H9 (cell line): ENCODE results near the gene BRWD1. TPM values are rescaled to one million over a fixed set of nuclear protein-coding genes. Genes with fewer than 3 reads are reported as not detected.
A peak's percentile ranks its signal among the peaks of the same experiment; 100 is the strongest.

Experiments used
- DNase-seq: peaks from one replicate; pipeline ENCODE4 v3.0.0-alpha.2; 2017
- H2AFZ ChIP-seq: one replicate; pipeline ENCODE4 v1.6.1; 2013; ENCODE audit warnings: mild to moderate bottlenecking, low read length, control low read depth, moderate library complexity
- H2AK5ac ChIP-seq: 2 replicates; pipeline ENCODE4 v1.6.1; 2013; ENCODE audit warnings: low read length, control low read depth, mixed read lengths; ENCODE audit not compliant: insufficient read length
- H2BK120ac ChIP-seq: one replicate; pipeline ENCODE4 v1.6.1; 2013; ENCODE audit warnings: low read depth, mild to moderate bottlenecking, low read length, control low read depth, inconsistent platforms; ENCODE audit not compliant: poor library complexity, severe bottlenecking
- H2BK12ac ChIP-seq: 2 replicates; pipeline ENCODE4 v1.6.1; 2013; ENCODE audit warnings: low read length, control low read depth, mixed read lengths, low read depth; ENCODE audit not compliant: insufficient read length
- H2BK15ac ChIP-seq: 2 replicates; pipeline ENCODE4 v1.6.1; 2013; ENCODE audit warnings: low read depth, low read length, control low read depth
- H2BK20ac ChIP-seq: one replicate; pipeline ENCODE4 v1.6.1; 2013; ENCODE audit warnings: low read depth, mild to moderate bottlenecking, low read length, control low read depth, inconsistent platforms; ENCODE audit not compliant: poor library complexity, severe bottlenecking
- H2BK5ac ChIP-seq: 2 replicates; pipeline ENCODE4 v1.6.1; 2013; ENCODE audit warnings: low read length, control low read depth, mixed read lengths; ENCODE audit not compliant: insufficient read length
- H3K14ac ChIP-seq: 2 replicates; pipeline ENCODE4 v1.6.1; 2013; ENCODE audit warnings: low read length, control low read depth; ENCODE audit not compliant: insufficient read depth
- H3K18ac ChIP-seq: 2 replicates; pipeline ENCODE4 v1.6.1; 2013; ENCODE audit warnings: low read depth, mild to moderate bottlenecking, mixed read lengths, low read length, control low read depth; ENCODE audit not compliant: insufficient read length
- H3K23ac ChIP-seq: 2 replicates; pipeline ENCODE4 v1.6.1; 2013; ENCODE audit warnings: low read length, control low read depth, mixed read lengths, low read depth; ENCODE audit not compliant: insufficient read length
- H3K23me2 ChIP-seq: 2 replicates; pipeline ENCODE4 v1.6.1; 2013; ENCODE audit warnings: low read depth, mild to moderate bottlenecking, mixed read lengths, low read length, control low read depth; ENCODE audit not compliant: insufficient read length, poor library complexity, severe bottlenecking
- H3K27ac ChIP-seq: 2 replicates; pipeline ENCODE4 v1.5.1; 2013; ENCODE audit warnings: low read length, control low read depth, mixed read lengths, low read depth; ENCODE audit not compliant: insufficient read length
- H3K27me3 ChIP-seq: 2 replicates; pipeline ENCODE4 v1.6.1; 2013; ENCODE audit warnings: low read length, control low read depth, inconsistent platforms; ENCODE audit not compliant: insufficient read depth
- H3K4ac ChIP-seq: 2 replicates; pipeline ENCODE4 v1.6.1; 2013; ENCODE audit warnings: low read depth, mild to moderate bottlenecking, control low read depth, inconsistent platforms, low read length, moderate library complexity
- H3K4me1 ChIP-seq: 2 replicates; pipeline ENCODE4 v1.6.1; 2013; ENCODE audit warnings: low read length, control low read depth, inconsistent platforms; ENCODE audit not compliant: insufficient read depth
- H3K4me2 ChIP-seq: 2 replicates; pipeline ENCODE4 v1.6.1; 2013; ENCODE audit warnings: low read length, control low read depth, mixed read lengths; ENCODE audit not compliant: insufficient read length, insufficient read depth
- H3K56ac ChIP-seq: 2 replicates; pipeline ENCODE4 v1.6.1; 2013; ENCODE audit warnings: low read depth, mild to moderate bottlenecking, mixed read lengths, low read length, control low read depth; ENCODE audit not compliant: insufficient read length
- H3K79me1 ChIP-seq: 2 replicates; pipeline ENCODE4 v1.6.1; 2013; ENCODE audit warnings: low read depth, mild to moderate bottlenecking, moderate library complexity, low read length, control low read depth, inconsistent platforms; ENCODE audit not compliant: insufficient read depth, poor library complexity, severe bottlenecking
- H3K79me2 ChIP-seq: 2 replicates; pipeline ENCODE4 v1.6.1; 2013; ENCODE audit warnings: low read length, control low read depth, inconsistent platforms; ENCODE audit not compliant: insufficient read depth
- H3K9ac ChIP-seq: 2 replicates; pipeline ENCODE4 v1.6.1; 2013; ENCODE audit warnings: low read length, control low read depth, mixed read lengths; ENCODE audit not compliant: insufficient read length; ENCODE audit errors: extremely low read depth
- H3K9me3 ChIP-seq: one replicate; pipeline ENCODE4 v1.6.1; 2013; ENCODE audit warnings: low read depth, low read length, inconsistent platforms; ENCODE audit not compliant: control insufficient read depth
- H3T11ph ChIP-seq: one replicate; pipeline ENCODE4 v1.6.1; 2013; ENCODE audit warnings: mild to moderate bottlenecking, low read length, control low read depth, inconsistent platforms
- H4K20me1 ChIP-seq: one replicate; pipeline ENCODE4 v1.6.1; 2013; ENCODE audit not compliant: control insufficient read depth, insufficient read length, insufficient read depth
- H4K5ac ChIP-seq: 2 replicates; pipeline ENCODE4 v1.6.1; 2013; ENCODE audit warnings: low read depth, mild to moderate bottlenecking, mixed read lengths, low read length, control low read depth; ENCODE audit not compliant: insufficient read length
- H4K8ac ChIP-seq: replicated peaks from 2 replicates; pipeline ENCODE4 v1.6.1; 2013; ENCODE audit warnings: low read length, control low read depth, mixed read lengths, low read depth; ENCODE audit not compliant: insufficient read length
- H4K91ac ChIP-seq: 2 replicates; pipeline ENCODE4 v1.6.1; 2013; ENCODE audit warnings: low read depth, mild to moderate bottlenecking, moderate library complexity, mixed read lengths, low read length, control low read depth; ENCODE audit not compliant: insufficient read length
- H3K27ac Mint-ChIP-seq, 3 experiments: 2 replicates in 2 of 3; 3 replicates in 1 of 3; pipeline ENCODE4 v1.8.0; 2020 to 2021; ENCODE audit warnings: mixed read lengths in 3 of 3, mild to moderate bottlenecking in 1 of 3, moderate library complexity in 1 of 3
- H3K27me3 Mint-ChIP-seq: 2 replicates; pipeline ENCODE4 v1.8.0; 2021; ENCODE audit warnings: low read depth, mild to moderate bottlenecking, moderate library complexity, mixed read lengths
- H3K36me3 Mint-ChIP-seq, 3 experiments: 2 replicates in 2 of 3; 3 replicates in 1 of 3; pipeline ENCODE4 v1.8.0; 2020 to 2021; ENCODE audit warnings: low read depth in 3 of 3, mixed read lengths in 3 of 3; ENCODE audit not compliant: insufficient read depth in 1 of 3
- H3K4me1 Mint-ChIP-seq, 2 experiments: 2 replicates each; pipeline ENCODE4 v1.8.0; 2020; ENCODE audit warnings: mixed read lengths in 2 of 2
- H3K4me3 Mint-ChIP-seq, 2 experiments: 2 replicates in 1 of 2; 3 replicates in 1 of 2; pipeline ENCODE4 v1.8.0; 2020 to 2021; ENCODE audit warnings: mild to moderate bottlenecking in 2 of 2, mixed read lengths in 2 of 2, moderate library complexity in 1 of 2
- H3K9me3 Mint-ChIP-seq, 2 experiments: 2 replicates in 1 of 2; 3 replicates in 1 of 2; pipeline ENCODE4 v1.8.0; 2020; ENCODE audit warnings: mild to moderate bottlenecking in 2 of 2, mixed read lengths in 2 of 2, moderate library complexity in 1 of 2
- CTCF ChIP-seq: fragments of 200-600 bp; sonication (generic); conservative IDR thresholded peaks from 3 replicates; pipeline ENCODE4 v1.8.0; 2021; ENCODE audit warnings: antibody characterized with exemption, mild to moderate bottlenecking
- WGBS: extraction: QIAGEN DNeasy Blood & Tissue Kit; methylation state at CpG from one replicate; pipeline ENCODE4 v1.1.7; 2013; ENCODE audit warnings: missing lambda C conversion rate, low lambda C conversion rate, mixed read lengths; ENCODE audit not compliant: insufficient read length; ENCODE audit errors: extremely low coverage; 5-methylcytosine and 5-hydroxymethylcytosine counted together
- total RNA-seq: library from RNA; stranded (reverse); gene quantifications from 2 replicates; pipeline ENCODE4 v1.2.1, GENCODE V29; 2021

Gene BRWD1
- total RNA-seq, 1 experiment from 2014 or later = 48.4 TPM

GRCh38 chr21:39187141-39187540, 126.3 kb downstream of the BRWD1 start:
- no peak overlapping the region for H3K4me3 Mint-ChIP-seq
- H2AK5ac ChIP-seq = no peak overlapping the region

More at GRCh38 chr21:39187141-39187540, 126.3 kb downstream of the BRWD1 start:
- Histone ChIP-seq H3K9ac (no peak overlapping the region), H3K79me2 (no peaks in the 10 kb centered on the region), H3K27me3 (no peaks in the 10 kb centered on the region), H2BK12ac (no peak overlapping the region), H2BK5ac (no peak overlapping the region), H3K4ac (no peak overlapping the region), H4K8ac (no peak overlapping the region), H3K23ac (no peak overlapping the region), H3T11ph (no peak overlapping the region), H2BK120ac (no peak overlapping the region), H3K4me1 (no peaks in the 10 kb centered on the region), H4K5ac (no peak overlapping the region), H3K56ac (no peak overlapping the region), H3K9me3 (no peaks in the 10 kb centered on the region), H3K18ac (no peak overlapping the region), H3K27ac (no peak overlapping the region), H2AFZ (no peak overlapping the region), H3K79me1 (no peaks in the 10 kb centered on the region), H4K20me1 (no peaks in the 10 kb centered on the region), H3K14ac (no peak overlapping the region), H2BK20ac (no peak overlapping the region), H3K4me2 (no peak overlapping the region), H4K91ac (no peak overlapping the region), H3K23me2 (peaks cover 7% of the 10 kb centered on the region), H2BK15ac (no peak overlapping the region)
- H3K4me1 Mint-ChIP-seq = peaks cover 35 to 41% of the 10 kb centered on the region in 2 experiments
- no peak for DNase-seq
- no CpG with 5 or more reads among the region's 5 CpGs for WGBS
- peaks cover 0 to 3% (median 2%) of the 10 kb centered on the region in 3 experiments; a peak in 2 of 7 replicates for H3K36me3 Mint-ChIP-seq
- peak overlapping the region in 1 of 3 experiments; percentile 12; a peak in 1 of 7 replicates for H3K27ac Mint-ChIP-seq
- no peaks in the 10 kb centered on the region for H3K9me3 Mint-ChIP-seq
- TF ChIP-seq CTCF = no peak
- no peaks in the 10 kb centered on the region; the same call in 1 of the 2 replicates for H3K27me3 Mint-ChIP-seq
